OCI-LY7 (cell line): ENCODE results near the gene MFRP. TPM values are rescaled to one million over a fixed set of nuclear protein-coding genes. Genes with fewer than 3 reads are reported as not detected.

Experiments
- BruUV-seq: library from RNA; stranded (reverse); fragments of 400-500 nt; replicated peaks from 2 replicates; lab custom pipeline; 2021; lab: Mats Ljungman, UMichigan
- CTCF ChIA-PET: fragments of 300-600 bp; sonication (Branson Sonifier 250); formaldehyde crosslinking; loops from one replicate; lab custom pipeline; 2022; ENCODE audit warnings: antibody characterized with exemption; ENCODE audit not compliant: unreplicated experiment; lab: Charles Lee
- POLR2A ChIA-PET: fragments of 300-600 bp; sonication (Branson Sonifier 250); formaldehyde crosslinking; loops from one replicate; lab custom pipeline; 2022; ENCODE audit warnings: antibody characterized with exemption; lab: Charles Lee
- DNase-seq: peaks from one replicate; pipeline ENCODE4 v3.0.0-alpha.2; 2015; ENCODE audit warnings: low spot score
- H2AFZ ChIP-seq: fragments of 200-600 bp; sonication (generic), shearing (Covaris generic); 2 replicates; pipeline ENCODE4 v1.6.1; 2014; ENCODE audit warnings: mild to moderate bottlenecking, antibody characterized with exemption, low read length, moderate library complexity
- H3K27ac ChIP-seq: fragments of 200-600 bp; sonication (generic); 2 replicates; pipeline ENCODE4 v1.5.1; 2014; ENCODE audit warnings: mixed run types, low read depth, mild to moderate bottlenecking, moderate library complexity, low read length, inconsistent platforms; ENCODE audit not compliant: poor library complexity, severe bottlenecking
- H3K36me3 ChIP-seq: fragments of 200-600 bp; sonication (generic); 2 replicates; pipeline ENCODE4 v1.6.1; 2014; ENCODE audit warnings: mild to moderate bottlenecking, antibody characterized with exemption, low read length, moderate library complexity, mixed read lengths; ENCODE audit not compliant: insufficient read depth
- H3K4me1 ChIP-seq: fragments of 200-600 bp; sonication (generic); 2 replicates; pipeline ENCODE4 v1.5.1; 2014; ENCODE audit warnings: mild to moderate bottlenecking, low read length; ENCODE audit not compliant: insufficient read depth, poor library complexity, severe bottlenecking
- H3K4me2 ChIP-seq: fragments of 200-600 bp; sonication (generic); 2 replicates; pipeline ENCODE4 v1.6.1; 2014; ENCODE audit warnings: mild to moderate bottlenecking, low read length
- H3K4me3 ChIP-seq: fragments of 200-600 bp; sonication (generic); 2 replicates; pipeline ENCODE4 v1.5.1; 2014; ENCODE audit warnings: mild to moderate bottlenecking, low read depth, low read length; ENCODE audit not compliant: poor library complexity, severe bottlenecking
- H3K79me2 ChIP-seq: fragments of 200-600 bp; sonication (generic); 2 replicates; pipeline ENCODE4 v1.6.1; 2016; ENCODE audit warnings: low read depth, mild to moderate bottlenecking, low read length, moderate library complexity, mixed read lengths; ENCODE audit not compliant: insufficient read depth
- H3K9me2 ChIP-seq: fragments of 200-600 bp; sonication (generic); 2 replicates; pipeline ENCODE4 v1.6.1; 2016; ENCODE audit warnings: mild to moderate bottlenecking, low read length, mixed read lengths; ENCODE audit not compliant: insufficient read depth
- H3K9me3 ChIP-seq: fragments of 200-600 bp; sonication (generic); 2 replicates; pipeline ENCODE4 v1.6.1; 2014; ENCODE audit warnings: mild to moderate bottlenecking, mixed run types, low read length, mixed read lengths
- H4K20me1 ChIP-seq: fragments of 200-600 bp; sonication (generic); 2 replicates; pipeline ENCODE4 v1.6.1; 2014; ENCODE audit warnings: mild to moderate bottlenecking, antibody characterized with exemption, low read length, moderate library complexity, mixed read lengths; ENCODE audit not compliant: insufficient read depth
- CTCF ChIP-seq: fragments of 200-600 bp; sonication (generic); conservative IDR thresholded peaks from 2 replicates; pipeline ENCODE4 v1.5.1; 2014; ENCODE audit warnings: mild to moderate bottlenecking, antibody characterized with exemption, low read length, moderate library complexity, mixed read lengths
- EZH2phosphoT487 ChIP-seq: fragments of 200-600 bp; sonication (generic); IDR thresholded peaks from 2 replicates; pipeline ENCODE4 v1.6.1; 2018; ENCODE audit warnings: low read depth, borderline replicate concordance, mild to moderate bottlenecking, mixed run types, antibody characterized with exemption, low read length, moderate library complexity, mixed read lengths
- intact Hi-C: fragments of 100-400 bp; cut with micrococcal nuclease; formaldehyde crosslinking; loops from one replicate; pipeline ENCODE4 v1.10.0; 2022; ENCODE audit not compliant: unreplicated experiment
- total RNA-seq, 2 experiments: library from RNA; depleted of rRNA in 1 of 2; stranded (reverse); fragments of >200 nt in 1 of 2; shearing (Covaris generic) in 1 of 2; gene quantifications; 2 replicates each; pipeline ENCODE4 v1.2.3, GENCODE V29; 2014 to 2022

Gene MFRP
- total RNA-seq, 2 experiments from 2014 or later: not detected

GRCh38 chr11:119372260-119373058, 26.0 kb upstream of the MFRP start:
- Histone ChIP-seq H3K9me3 (no peaks in the 10 kb centered on the region), H2AFZ (no peak overlapping the region), H3K79me2 (no peaks in the 10 kb centered on the region), H4K20me1 (no peaks in the 10 kb centered on the region), H3K4me1 (peaks cover 77% of the 10 kb centered on the region), H3K27ac (no peak overlapping the region), H3K36me3 (no peaks in the 10 kb centered on the region), H3K9me2 (no peaks in the 10 kb centered on the region), H3K4me2 (no peak overlapping the region), H3K4me3 (no peak overlapping the region)
- ChIA-PET POLR2A (interaction anchor here (0.6 to 4.4 kb wide), 3 partner anchors 10 to 32 kb away, joined by 3 to 26 read pairs (median 7); no protein-coding TSS in a partner anchor), CTCF (interaction anchor here (0.6 to 2.1 kb wide), 3 partner anchors 8 to 35 kb away, joined by 5 to 14 read pairs (median 5); no protein-coding TSS in a partner anchor)
- DNase-seq: no peak
- no peak for TF ChIP-seq CTCF
- TF ChIP-seq EZH2phosphoT487: no peak
- BruUV-seq: no TSS peak
- intact Hi-C loops: loop anchor here (5.0 kb wide), 1 partner anchor 50 kb away; no protein-coding TSS in a partner anchor

- peaks cover 78% of the 10 kb centered on the region for H3K4me1 ChIP-seq
- H3K4me2 ChIP-seq: 0 out of 2 replicates have a peak overlapping the region, but pooled peaks have one; percentile 8
- H3K9me2 ChIP-seq: no peaks in the 10 kb centered on the region
- POLR2A ChIA-PET: interaction anchor here (0.6 to 1.5 kb wide), 2 partner anchors 33 to 181 kb away, joined by 3 read pairs; no protein-coding TSS in a partner anchor
- no peak overlapping the region for H3K27ac ChIP-seq
- no peak for TF ChIP-seq EZH2phosphoT487
- peak; percentile 71 for TF ChIP-seq CTCF
- H4K20me1 ChIP-seq: no peaks in the 10 kb centered on the region
- H2AFZ ChIP-seq: no peak overlapping the region
- intact Hi-C loops: loop anchor here (5.0 kb wide), 1 partner anchor 49 kb away; no protein-coding TSS in a partner anchor
- no peaks in the 10 kb centered on the region for H3K36me3 ChIP-seq
- CTCF ChIA-PET: interaction anchor here (0.7 kb wide), 1 partner anchor 38 kb away, joined by 3 read pairs; no protein-coding TSS in a partner anchor
- no peaks in the 10 kb centered on the region for H3K9me3 ChIP-seq
- H3K79me2 ChIP-seq: no peaks in the 10 kb centered on the region
- no peak overlapping the region for H3K4me3 ChIP-seq
- peak; percentile 54 for DNase-seq
- no TSS peak for BruUV-seq
Observed at GRCh38 chr11:119371778-119372182, 25.3 kb upstream of the MFRP start.
